GM10266 (cell line): ENCODE results near the gene SSNA1.
A peak's percentile ranks its signal among the peaks of the same experiment; 100 is the strongest.

Experiments
- DNase-seq: peaks from one replicate; pipeline ENCODE4 v3.0.0; 2012; ENCODE audit errors: extremely low spot score
- CTCF ChIP-seq: IDR thresholded peaks from 2 replicates; pipeline ENCODE4 v1.5.1; 2012; ENCODE audit warnings: mild to moderate bottlenecking, low read depth; ENCODE audit not compliant: control insufficient read depth, insufficient read depth; ENCODE audit errors: missing control alignments

Gene SSNA1

GRCh38 chr9:137226338-137227053, 38.0 kb downstream of the SSNA1 start:
- no peak for DNase-seq
- TF ChIP-seq CTCF = no peak

- TF ChIP-seq CTCF = peak; percentile 96
- DNase-seq = peak; percentile 88
Measured at GRCh38 chr9:137227054-137227852, 38.8 kb downstream of the SSNA1 start, which contains the start of gene RNF224. Gene RNF224, plus strand, starts transcription at chr9:137227502. Its CDS starts 834 bp downstream, at chr9:137228336.

DNA sequence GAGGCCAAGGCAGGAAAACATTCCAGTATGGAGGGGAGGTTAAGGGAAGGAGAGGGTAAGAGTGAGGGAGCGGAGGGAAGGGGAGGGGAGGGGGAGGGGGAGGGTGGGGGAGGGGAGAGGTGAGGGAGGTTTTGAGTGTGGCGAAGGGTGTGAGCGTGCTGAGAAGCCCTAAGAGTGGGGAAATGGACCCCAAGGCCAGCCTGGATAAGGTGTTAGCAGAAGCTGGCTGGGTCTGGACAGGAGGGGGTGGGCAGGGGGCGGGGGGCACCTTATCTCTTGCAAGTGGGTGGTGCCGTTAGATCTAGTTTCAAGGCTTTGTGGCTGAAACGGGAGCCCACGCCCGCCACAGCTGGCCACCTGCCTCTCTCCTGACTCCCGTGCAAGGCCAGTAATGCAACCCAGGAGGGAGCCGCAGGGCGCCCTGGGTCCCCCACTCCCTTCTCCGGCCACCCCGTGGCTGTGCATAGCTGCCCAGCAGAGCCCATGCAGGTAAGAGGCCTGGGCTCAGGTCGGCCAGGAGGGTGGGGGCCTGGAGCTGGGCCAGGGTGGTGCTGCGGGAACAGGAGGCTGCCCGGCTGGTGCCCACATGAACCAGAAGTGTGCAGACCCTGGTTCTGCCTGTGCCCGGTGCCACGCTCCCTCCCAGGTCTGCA, 39.5 kb downstream of the SSNA1 start:
- no peak for DNase-seq
- TF ChIP-seq CTCF = no peak

GRCh38 chr9:137228506-137228967, 40.1 kb downstream of the SSNA1 start:
- no peak for DNase-seq
- TF ChIP-seq CTCF = no peak

GRCh38 chr9:137228968-137229896, 40.8 kb downstream of the SSNA1 start:
- no peak for TF ChIP-seq CTCF
- no peak for DNase-seq

DNA sequence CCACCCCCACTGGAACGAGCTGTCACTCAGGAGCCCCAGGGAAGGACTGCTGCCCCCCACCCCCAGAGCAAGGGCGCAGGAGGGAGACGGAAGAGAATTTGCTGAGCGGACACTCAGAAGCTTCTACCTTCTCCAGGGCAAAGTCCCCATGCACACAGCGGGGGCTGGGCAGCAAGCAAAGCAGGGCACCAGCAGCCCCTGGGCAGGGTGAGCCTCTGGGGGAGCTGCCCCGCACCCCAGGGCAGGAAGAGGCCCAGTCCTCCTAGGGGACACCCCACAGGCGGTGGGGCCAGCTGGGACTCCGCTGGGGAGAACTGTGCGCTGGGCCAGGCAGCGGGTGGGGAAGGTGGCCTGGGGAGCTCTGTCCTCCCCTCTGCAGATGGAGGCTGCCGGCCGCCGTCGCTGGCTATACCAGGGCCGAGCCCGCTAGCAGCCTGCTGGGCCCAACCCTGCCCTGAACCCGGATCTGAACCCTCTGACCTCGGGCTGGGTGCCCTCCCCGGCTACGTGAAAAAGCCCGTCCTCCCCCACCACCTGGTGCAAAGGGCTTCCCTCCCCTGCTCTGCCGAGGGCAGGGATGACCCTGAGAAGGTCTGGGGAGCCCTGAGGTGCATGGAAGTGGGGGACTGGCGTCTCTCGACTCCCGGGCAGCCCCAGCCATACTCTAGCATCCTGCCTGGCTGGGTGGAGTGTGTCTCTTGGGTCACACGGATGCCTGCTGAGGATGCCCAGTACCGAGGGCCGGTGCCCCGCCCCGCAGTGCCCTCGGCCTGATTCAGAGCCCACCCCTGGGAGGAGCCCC, 41.6 kb downstream of the SSNA1 start:
- no peak for TF ChIP-seq CTCF
- DNase-seq = no peak
